Mucosa of stomach (tissue), 1 donor: ENCODE measurements around the gene ZNF586.
"Not testable (repeated sequence)": the region's sequence is repeated elsewhere in the genome, so short reads cannot be mapped to it uniquely, and the experiment has no call there.

Experiments
- H3K27me3 ChIP-seq: one replicate; pipeline ENCODE4 v1.7.0; 2013; ENCODE audit warnings: mild to moderate bottlenecking, low read length; ENCODE audit not compliant: control insufficient read depth, insufficient read depth
- H3K36me3 ChIP-seq: one replicate; pipeline ENCODE4 v1.7.0; 2013; ENCODE audit warnings: low read length; ENCODE audit not compliant: control insufficient read depth, insufficient read depth
- H3K4me1 ChIP-seq: one replicate; pipeline ENCODE4 v1.7.0; 2013; ENCODE audit warnings: mild to moderate bottlenecking, low read length; ENCODE audit not compliant: control insufficient read depth, insufficient read depth
- H3K4me3 ChIP-seq: one replicate; pipeline ENCODE4 v1.7.0; 2013; ENCODE audit warnings: low read length
- H3K9ac ChIP-seq: one replicate; pipeline ENCODE4 v1.7.0; 2013; ENCODE audit warnings: mild to moderate bottlenecking, low read length, moderate library complexity
- H3K9me3 ChIP-seq: one replicate; pipeline ENCODE4 v1.7.0; 2013; ENCODE audit warnings: mild to moderate bottlenecking, low read length, moderate library complexity; ENCODE audit not compliant: control insufficient read depth
- donor health status: Pancreatic carcinoma.

Gene ZNF586

GRCh38 chr19:57816652-57817051 lies 47.2 kb downstream of the ZNF586 start:
- H3K27me3 ChIP-seq = no peaks in the 10 kb centered on the region
- no peak overlapping the region for H3K9ac ChIP-seq
- H3K4me3 ChIP-seq = no peak overlapping the region
- peaks cover 23% of the 10 kb centered on the region for H3K4me1 ChIP-seq
- no peaks in the 10 kb centered on the region for H3K36me3 ChIP-seq
- no peaks in the 10 kb centered on the region for H3K9me3 ChIP-seq

- no peak overlapping the region for H3K4me3 ChIP-seq
- no peak overlapping the region for H3K9ac ChIP-seq
- H3K27me3 ChIP-seq = no peaks in the 10 kb centered on the region
- H3K4me1 ChIP-seq = peaks cover 21% of the 10 kb centered on the region
- H3K9me3 ChIP-seq = no peaks in the 10 kb centered on the region
- no peaks in the 10 kb centered on the region for H3K36me3 ChIP-seq
These were observed 48.5 kb downstream of the ZNF586 start for GRCh38 chr19:57817976-57818375.

- Histone ChIP-seq H3K36me3 (no peaks in the 10 kb centered on the region), H3K9me3 (no peaks in the 10 kb centered on the region), H3K4me1 (peaks cover 24% of the 10 kb centered on the region)
These were observed 48.9 kb downstream of the ZNF586 start for GRCh38 chr19:57818378-57818777.

GRCh38 chr19:57819475-57820148 lies 50.1 kb downstream of the ZNF586 start:
- H3K4me1 ChIP-seq = peaks cover 21% of the 10 kb centered on the region
- H3K9me3 ChIP-seq = no peaks in the 10 kb centered on the region
- H3K27me3 ChIP-seq = no peaks in the 10 kb centered on the region
- H3K4me3 ChIP-seq = peak overlapping the region; percentile 62
- H3K36me3 ChIP-seq = no peaks in the 10 kb centered on the region
- peak overlapping the region; percentile 87 for H3K9ac ChIP-seq

More at GRCh38 chr19:57818378-57818777, 48.9 kb downstream of the ZNF586 start:
- H3K27me3 ChIP-seq = no peaks in the 10 kb centered on the region
- no peak overlapping the region for H3K4me3 ChIP-seq
- H3K9ac ChIP-seq = no peak overlapping the region

GRCh38 chr19:57820599-57820998 lies 51.1 kb downstream of the ZNF586 start:
- peak overlapping the region; percentile 87 for H3K9ac ChIP-seq
- no peaks in the 10 kb centered on the region for H3K27me3 ChIP-seq
- peaks cover 14% of the 10 kb centered on the region for H3K4me1 ChIP-seq

GRCh38 chr19:57821095-57821494 lies 51.6 kb downstream of the ZNF586 start:
- not testable (repeated sequence) for H3K27me3 ChIP-seq, H3K4me3 ChIP-seq, H3K9me3 ChIP-seq, H3K36me3 ChIP-seq, H3K9ac ChIP-seq
- peaks cover 13% of the 10 kb centered on the region for H3K4me1 ChIP-seq

More at GRCh38 chr19:57820599-57820998, 51.1 kb downstream of the ZNF586 start:
- no peaks in the 10 kb centered on the region for H3K9me3 ChIP-seq
- no peaks in the 10 kb centered on the region for H3K36me3 ChIP-seq
- H3K4me3 ChIP-seq = peak overlapping the region; percentile 62

- H3K36me3 ChIP-seq, H3K9me3 ChIP-seq, H3K4me3 ChIP-seq, H3K9ac ChIP-seq, H3K27me3 ChIP-seq: not testable (repeated sequence)
- peaks cover 13% of the 10 kb centered on the region for H3K4me1 ChIP-seq
These were observed 52.0 kb downstream of the ZNF586 start for GRCh38 chr19:57821501-57821900.

- not testable (repeated sequence) for H3K4me3 ChIP-seq, H3K36me3 ChIP-seq, H3K9ac ChIP-seq, H3K27me3 ChIP-seq, H3K9me3 ChIP-seq
- H3K4me1 ChIP-seq = peaks cover 13% of the 10 kb centered on the region
These were observed 53.7 kb downstream of the ZNF586 start for GRCh38 chr19:57823155-57823554.

GRCh38 chr19:57823608-57824007 lies 54.1 kb downstream of the ZNF586 start:
- H3K36me3 ChIP-seq, H3K9ac ChIP-seq, H3K27me3 ChIP-seq, H3K9me3 ChIP-seq, H3K4me3 ChIP-seq: not testable (repeated sequence)
- peaks cover 13% of the 10 kb centered on the region for H3K4me1 ChIP-seq

- Histone ChIP-seq H3K4me3 (no peak overlapping the region), H3K36me3 (no peaks in the 10 kb centered on the region), H3K9ac (no peak overlapping the region), H3K4me1 (peaks cover 10% of the 10 kb centered on the region), H3K9me3 (no peaks in the 10 kb centered on the region), H3K27me3 (no peaks in the 10 kb centered on the region)
These were observed 56.0 kb downstream of the ZNF586 start for GRCh38 chr19:57825511-57825910.

- no peak overlapping the region for H3K4me3 ChIP-seq
- H3K36me3 ChIP-seq = no peaks in the 10 kb centered on the region
- H3K9me3 ChIP-seq = no peaks in the 10 kb centered on the region
- no peaks in the 10 kb centered on the region for H3K4me1 ChIP-seq
- no peaks in the 10 kb centered on the region for H3K27me3 ChIP-seq
- no peak overlapping the region for H3K9ac ChIP-seq
These were observed 59.8 kb downstream of the ZNF586 start for GRCh38 chr19:57829316-57829715.

GRCh38 chr19:57830071-57830602 lies 60.7 kb downstream of the ZNF586 start, which contains the start of gene ZNF587B:
Gene ZNF587B, plus strand, starts transcription at chr19:57830299. Its CDS starts 230 bp downstream, at chr19:57830529.
- peak within 1 kb of the TSS; percentile 29 for H3K9ac ChIP-seq
- H3K27me3 ChIP-seq = no peaks in the 10 kb centered on the region
- no peak within 1 kb of the TSS for H3K4me3 ChIP-seq
- H3K9me3 ChIP-seq = no peaks in the 10 kb centered on the region
- H3K4me1 ChIP-seq = no peaks in the 10 kb centered on the region
- no peaks in the 10 kb centered on the region for H3K36me3 ChIP-seq
